Body of pancreas (tissue), 4 donors: ENCODE data around the gene MPG.

ENCODE experiments used
- POLR2A ChIP-seq, 3 donors: fragments of 450-650 bp; IDR thresholded peaks; one replicate each; pipeline ENCODE4 v1.6.1; 2016; ENCODE audit warnings: antibody characterized with exemption in 3 of 3, mild to moderate bottlenecking in 2 of 3
- TF ChIP-seq, protein P1 (sequence below), 7 experiments: fragments of 450-650 bp in 4 of 7; fragments of 200-600 bp in 3 of 7; sonication (generic) in 3 of 7; IDR thresholded peaks; one replicate each; pipeline ENCODE4 v1.5.1; 2016 to 2019; ENCODE audit warnings: antibody characterized with exemption in 7 of 7

DNA sequence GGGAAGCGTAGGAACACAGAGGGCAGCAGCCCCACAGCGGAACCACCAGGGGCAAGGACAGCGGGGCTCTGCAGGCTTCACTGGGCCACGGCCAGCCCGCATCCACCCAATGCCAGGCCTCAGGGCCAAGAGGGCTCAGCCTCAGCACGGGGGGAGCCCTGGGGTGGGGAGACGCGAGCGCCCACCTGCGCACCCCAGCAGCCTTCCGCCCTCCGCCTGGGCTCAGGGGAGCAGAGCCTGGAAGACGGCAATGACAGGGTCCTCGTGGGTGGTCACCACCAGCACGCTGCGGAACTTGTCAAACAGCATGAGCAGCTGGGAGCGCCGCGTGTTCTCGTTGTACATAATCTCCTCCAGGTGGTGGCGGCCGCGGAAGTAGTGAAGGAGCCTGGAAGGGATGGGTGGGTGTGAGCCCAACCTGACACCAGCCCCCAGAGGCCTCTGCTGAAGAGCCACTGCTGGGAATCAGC is 8.5 kb downstream of the MPG start:
- no peak for TF ChIP-seq POLR2A (IDR thresholded peaks at IDR 0.05)
- TF ChIP-seq, protein P1, sequence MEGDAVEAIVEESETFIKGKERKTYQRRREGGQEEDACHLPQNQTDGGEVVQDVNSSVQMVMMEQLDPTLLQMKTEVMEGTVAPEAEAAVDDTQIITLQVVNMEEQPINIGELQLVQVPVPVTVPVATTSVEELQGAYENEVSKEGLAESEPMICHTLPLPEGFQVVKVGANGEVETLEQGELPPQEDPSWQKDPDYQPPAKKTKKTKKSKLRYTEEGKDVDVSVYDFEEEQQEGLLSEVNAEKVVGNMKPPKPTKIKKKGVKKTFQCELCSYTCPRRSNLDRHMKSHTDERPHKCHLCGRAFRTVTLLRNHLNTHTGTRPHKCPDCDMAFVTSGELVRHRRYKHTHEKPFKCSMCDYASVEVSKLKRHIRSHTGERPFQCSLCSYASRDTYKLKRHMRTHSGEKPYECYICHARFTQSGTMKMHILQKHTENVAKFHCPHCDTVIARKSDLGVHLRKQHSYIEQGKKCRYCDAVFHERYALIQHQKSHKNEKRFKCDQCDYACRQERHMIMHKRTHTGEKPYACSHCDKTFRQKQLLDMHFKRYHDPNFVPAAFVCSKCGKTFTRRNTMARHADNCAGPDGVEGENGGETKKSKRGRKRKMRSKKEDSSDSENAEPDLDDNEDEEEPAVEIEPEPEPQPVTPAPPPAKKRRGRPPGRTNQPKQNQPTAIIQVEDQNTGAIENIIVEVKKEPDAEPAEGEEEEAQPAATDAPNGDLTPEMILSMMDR (IDR thresholded peaks at IDR 0.05), result no peak
